HS-27A (cell line): ENCODE data around the gene DCAF8.

Source experiments
- DNase-seq: peaks from one replicate; pipeline ENCODE4 v3.0.0-alpha.2; 2012; ENCODE audit warnings: low read depth, missing footprints

DCAF8 gene

DNA sequence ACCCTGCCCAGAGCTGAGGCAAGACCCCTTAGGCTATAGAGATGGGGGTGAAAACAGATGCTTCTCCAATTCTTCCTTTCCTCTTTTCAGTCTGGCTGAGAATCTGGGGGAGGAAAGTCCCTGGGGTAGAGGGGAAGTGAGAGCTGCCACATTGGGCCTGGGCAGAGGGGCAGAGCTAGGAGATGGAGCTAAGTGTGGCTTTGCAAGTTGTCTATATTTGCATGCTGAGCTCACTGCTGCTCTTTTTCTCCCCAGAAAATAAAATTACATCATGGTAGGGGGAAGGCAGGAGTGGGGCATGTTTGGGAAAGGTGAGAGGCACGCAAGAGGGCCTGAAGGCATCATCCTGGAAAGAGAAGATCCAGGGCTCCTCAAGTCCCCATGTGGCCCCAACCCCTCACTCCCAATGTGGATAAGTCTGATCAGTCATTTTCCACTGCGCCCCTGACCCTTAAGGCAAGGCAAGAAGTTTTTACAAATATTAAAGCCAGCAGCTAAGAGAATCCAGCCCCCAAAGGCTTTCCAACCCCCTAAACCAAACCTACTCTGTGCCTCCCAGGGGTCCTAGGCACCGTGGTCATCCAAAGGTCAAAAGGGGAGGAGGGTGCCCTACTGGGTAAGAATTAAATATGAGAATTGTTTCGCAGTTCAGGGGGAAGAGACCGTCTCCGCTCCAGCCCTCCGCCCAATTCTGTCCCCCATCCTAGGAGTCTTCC lies 57.7 kb downstream of the DCAF8 start:
- no peak for DNase-seq

DNA sequence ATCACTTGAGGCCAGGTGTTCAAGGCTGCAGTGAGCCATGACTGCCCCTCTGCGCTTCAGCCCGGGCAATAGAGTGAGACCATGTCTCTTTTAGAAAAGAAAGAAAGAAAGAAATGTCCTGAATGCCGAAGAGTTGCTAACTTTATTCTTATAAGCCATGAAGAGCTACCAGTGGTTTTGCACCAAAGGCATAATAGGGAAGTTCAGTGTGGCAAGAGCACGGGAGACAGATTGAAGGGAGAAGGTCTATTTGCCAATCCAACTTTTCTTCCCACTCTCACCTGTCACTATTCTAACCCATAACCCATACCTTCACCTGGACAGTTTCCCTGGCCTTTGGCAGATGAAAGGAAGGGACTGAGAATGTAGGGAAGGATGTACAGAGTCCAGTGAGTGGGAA lies 61.6 kb downstream of the DCAF8 start:
- no peak for DNase-seq

DNA sequence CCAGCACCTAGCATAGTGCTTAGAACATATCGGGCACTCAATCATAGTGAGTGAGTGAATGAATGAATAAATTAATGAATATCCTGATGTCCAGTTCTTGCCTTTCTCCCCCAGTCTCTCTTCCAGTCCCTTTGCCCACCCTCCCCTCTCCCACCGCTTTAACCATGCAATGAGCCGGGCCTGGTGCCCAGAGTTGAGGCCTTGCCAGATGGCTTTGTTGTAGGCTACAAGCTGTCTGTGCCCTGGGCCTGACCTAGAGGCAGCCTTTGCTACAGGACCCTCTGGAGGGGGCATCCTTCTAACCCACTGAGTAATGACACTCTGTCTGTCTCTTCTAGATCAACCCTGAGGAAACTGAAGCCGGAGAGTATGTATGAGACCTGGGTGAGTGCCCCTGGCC lies 65.1 kb downstream of the DCAF8 start:
- no peak for DNase-seq

DNA sequence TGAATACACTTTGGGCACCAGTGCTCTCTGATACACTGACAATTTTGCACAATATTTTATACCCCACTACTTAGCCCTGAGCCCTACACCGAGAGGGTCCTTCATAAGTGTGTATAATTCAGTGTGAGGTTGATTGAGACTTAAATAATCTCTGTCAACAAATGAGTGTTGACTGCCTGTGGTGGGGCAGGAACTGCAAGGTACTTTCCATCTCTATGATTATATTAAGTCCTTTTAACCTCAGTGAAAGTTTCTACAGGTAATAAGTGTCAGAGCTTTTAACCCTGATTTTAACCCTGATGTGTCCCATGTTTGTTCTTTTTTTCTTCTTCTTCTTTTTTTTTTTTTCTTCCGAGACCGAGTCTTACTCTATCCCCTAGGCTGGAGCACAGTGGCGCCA lies 66.2 kb downstream of the DCAF8 start:
- no peak for DNase-seq

- DNase-seq = no peak
Measured at GRCh38 chr1:160194737-160195059, 67.7 kb downstream of the DCAF8 start.

DNA sequence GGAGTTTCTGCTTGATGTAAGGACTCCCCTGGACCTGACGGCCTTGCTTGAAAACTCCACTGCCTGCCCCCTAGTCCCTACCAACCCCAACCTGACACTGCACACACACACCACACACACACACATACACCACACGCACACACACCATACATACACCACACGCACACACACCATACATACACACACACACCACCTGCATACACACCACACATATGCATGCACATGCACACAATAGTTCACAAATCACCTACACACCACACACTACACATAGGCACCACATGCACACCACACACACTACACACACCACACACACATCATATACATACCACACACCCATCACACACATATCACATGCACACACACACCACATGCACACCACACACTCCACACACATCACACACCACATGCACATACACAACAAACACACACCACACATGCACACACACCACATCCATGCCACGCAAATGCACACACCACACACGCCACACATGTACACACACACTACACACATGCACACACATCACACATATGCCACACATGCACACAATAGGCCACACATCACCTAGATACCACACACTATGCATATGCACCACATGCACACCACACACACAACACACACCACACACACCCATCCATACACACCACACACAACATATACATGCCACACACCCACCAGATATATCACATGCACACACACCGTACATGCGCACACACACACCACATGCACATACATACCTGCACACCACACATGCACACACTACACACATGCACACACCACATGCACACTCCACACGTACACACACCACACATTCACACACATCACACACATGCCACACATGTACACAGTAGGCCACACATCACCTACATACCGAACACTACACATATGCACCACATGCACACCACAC lies 68.3 kb downstream of the DCAF8 start:
- DNase-seq = no peak

- DNase-seq = peak; percentile 49
Measured at GRCh38 chr1:160193091-160193819, 69.1 kb downstream of the DCAF8 start.

DNA sequence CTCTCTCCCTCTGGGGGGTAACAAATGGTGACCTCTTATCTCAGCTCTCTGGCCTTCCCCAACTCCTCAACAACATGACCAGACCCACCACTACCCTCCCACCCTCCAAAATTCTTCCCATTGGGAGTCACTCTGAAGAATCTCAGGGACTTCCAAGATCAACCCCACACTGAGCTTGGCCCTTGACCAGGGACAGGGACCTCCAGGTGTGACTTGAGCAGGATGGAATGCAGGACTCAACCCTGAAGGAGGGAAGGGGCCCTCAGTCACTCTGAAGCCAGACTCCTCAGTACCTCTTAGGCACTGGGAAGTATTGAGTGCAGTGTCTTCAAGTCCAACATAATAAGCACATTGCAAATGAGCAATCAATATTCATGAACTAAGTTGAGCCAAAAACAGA lies 70.1 kb downstream of the DCAF8 start:
- no peak for DNase-seq

DNA sequence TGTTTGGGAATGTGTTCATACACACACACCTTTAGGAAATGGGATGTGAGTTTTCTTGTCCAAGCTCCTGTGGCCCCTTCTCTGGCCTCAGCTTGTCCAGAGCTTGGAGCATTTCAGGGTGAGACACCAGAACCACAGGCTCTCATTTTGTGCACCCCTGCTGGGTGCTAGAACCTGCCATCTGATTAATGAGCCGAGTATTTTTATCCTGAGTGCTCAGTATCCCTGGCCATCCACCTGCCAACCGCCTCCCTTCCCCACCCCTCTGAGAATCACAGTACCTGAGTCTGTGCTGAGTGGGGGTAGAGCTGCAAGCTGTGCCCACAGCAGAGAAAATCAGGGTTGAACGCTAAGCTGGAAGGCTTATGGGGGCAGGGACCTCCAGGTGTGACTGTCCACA lies 70.6 kb downstream of the DCAF8 start:
- DNase-seq = no peak

DNA sequence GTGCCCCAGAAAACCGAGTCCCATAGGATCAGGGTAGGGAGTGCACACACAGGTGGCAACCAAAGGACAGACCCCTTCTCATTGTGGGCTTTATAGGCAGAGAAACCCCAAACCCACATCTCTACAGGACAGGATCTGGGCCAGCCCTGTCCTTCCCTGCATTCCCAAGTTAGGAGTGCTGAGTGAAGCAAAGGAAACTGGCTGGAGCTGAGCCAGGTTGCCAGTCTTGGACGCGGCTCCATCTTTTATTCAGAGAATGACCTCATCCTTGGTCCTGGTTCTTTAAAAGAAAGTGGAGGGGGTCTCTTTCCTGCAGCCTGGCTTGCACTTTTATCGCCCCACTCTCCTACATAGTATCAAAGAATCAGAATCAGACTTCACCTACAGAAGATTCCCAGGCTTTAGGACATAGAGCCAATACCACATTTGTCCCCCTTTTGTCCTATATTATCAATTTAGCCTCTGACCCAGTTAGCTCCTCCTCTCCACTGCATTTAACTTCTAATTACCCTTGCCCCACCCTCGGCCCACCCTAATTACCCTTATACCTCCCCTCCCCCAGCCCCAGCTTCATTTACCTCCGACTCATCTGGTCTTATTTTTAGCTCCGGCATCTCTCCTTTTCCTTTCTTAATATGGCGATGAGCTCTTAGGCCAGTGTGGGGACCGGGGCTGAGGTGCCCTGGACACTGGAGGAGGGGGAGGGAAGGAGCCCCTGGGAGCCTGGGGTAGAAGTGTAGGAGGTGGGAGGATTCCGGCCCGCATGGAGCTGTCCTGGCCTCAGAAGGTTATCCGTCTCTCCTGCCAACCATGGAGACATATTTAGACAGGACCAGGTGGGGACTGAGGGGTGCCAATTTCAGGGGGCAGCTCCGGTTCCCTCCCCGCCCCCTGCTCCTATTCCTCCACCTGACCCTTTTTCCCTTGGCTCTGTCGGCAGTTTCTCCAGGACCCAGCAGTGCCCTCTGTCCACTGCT lies 72.4 kb downstream of the DCAF8 start, which contains the start of gene CASQ1:
Gene CASQ1, plus strand, starts transcription at position 927 of the 977 bp plus-strand sequence. CDS start 177 bp downstream, outside the sequence.
- DNase-seq = no peak

DNA sequence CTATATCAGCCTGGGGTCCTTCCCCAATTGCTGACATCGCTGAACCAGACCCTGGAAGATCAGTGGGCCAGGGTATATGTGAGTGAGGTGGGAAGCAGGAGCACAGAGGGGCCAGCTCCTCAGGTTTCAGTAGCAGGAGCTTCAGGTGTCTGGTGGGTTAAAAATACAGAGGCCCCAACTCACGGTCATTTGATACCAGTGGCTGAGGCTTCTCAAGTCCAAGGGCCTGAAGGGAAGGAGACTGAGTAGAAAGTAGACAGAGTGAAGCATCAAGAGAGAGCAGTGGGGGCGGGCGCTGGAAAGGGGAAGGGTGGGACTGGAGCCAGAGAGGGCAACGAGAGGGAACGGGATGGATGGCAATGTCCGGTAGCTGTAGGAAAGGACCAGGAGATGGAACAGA lies 74.0 kb downstream of the DCAF8 start:
- no peak for DNase-seq

- no peak for DNase-seq
Measured at GRCh38 chr1:160187407-160187806, 74.9 kb downstream of the DCAF8 start.

DNA sequence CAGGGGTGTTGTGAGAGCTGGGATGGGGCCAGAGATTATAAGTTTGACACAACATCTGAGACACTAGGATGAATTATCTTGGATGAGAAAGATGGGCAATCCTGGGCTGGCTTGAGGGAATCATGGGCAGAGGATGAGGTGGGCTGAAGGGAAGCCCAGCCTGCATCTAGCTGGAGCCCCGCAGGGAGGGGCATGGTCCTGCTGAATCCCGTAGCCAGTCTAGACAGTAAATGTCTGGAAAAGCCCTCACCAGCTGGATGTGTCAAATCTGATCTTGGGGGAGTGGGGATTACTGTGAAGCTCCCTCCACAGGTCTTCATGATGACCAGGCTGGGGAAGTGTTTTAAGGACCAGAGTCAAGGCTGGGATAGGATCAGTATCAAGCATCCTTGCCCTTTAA lies 75.6 kb downstream of the DCAF8 start:
- DNase-seq = no peak

DNA sequence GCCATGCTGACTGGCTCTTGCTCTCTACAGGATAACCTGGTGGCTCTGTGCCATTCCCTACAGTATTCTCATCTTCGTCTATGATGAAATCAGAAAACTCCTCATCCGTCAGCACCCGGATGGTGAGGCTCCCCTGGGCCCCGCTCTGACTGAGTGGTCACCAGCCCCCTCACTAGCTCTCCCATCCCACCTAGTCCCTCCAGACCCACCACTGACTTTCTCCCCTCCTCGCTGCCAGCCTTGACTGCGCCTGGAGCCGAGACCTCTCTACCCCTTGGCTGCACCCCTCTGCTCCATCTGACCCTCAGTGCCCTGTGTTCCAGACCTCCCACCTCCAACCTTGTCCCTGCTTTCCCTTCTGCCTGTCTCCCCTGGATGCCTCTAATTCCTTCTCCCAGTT lies 76.1 kb downstream of the DCAF8 start:
- DNase-seq = no peak

- DNase-seq = no peak
Measured at GRCh38 chr1:160179336-160179735, 83.0 kb downstream of the DCAF8 start.

- no peak for DNase-seq
Measured at GRCh38 chr1:160178731-160179130, 83.6 kb downstream of the DCAF8 start.

DNA sequence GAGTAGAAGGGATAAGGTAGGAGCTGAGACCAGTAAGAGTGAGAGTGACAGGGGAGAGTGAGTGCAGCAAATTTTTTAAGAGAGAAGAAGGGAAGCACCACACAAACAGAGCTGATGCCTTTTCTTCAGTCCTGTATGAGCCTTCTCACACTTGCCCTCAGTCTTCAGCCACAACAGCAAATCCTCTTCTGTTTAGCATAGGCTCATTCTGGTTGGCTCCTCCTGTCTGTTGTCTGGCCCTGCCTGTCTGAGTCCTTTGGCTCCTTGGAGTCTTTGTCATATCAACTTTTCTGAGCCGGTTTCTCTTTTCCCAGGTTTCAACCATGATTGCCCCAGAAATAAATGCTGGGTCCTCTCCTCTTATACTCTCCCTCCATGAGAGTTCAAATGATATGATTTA lies 84.7 kb downstream of the DCAF8 start:
- DNase-seq = no peak

- no peak for DNase-seq
Measured at GRCh38 chr1:160177231-160177630, 85.1 kb downstream of the DCAF8 start.

- no peak for DNase-seq
Measured at GRCh38 chr1:160171980-160172379, 90.4 kb downstream of the DCAF8 start.

GRCh38 chr1:160171354-160171753 lies 91.0 kb downstream of the DCAF8 start:
- DNase-seq = no peak

GRCh38 chr1:160169553-160170399 lies 92.6 kb downstream of the DCAF8 start:
- no peak for DNase-seq
